Measurements from ENCODE around the gene GSG1L. TPM values are rescaled to one million over a fixed set of nuclear protein-coding genes. Genes with fewer than 3 reads are reported as not detected.

GSG1L gene
- total RNA-seq, 1 donor from 2014 or later = not detected

GRCh38 chr16:27843800-27844199 is 219.7 kb downstream of the GSG1L start:
- H3K4me3 Mint-ChIP-seq = no peak overlapping the region
- intact Hi-C loops (cut with micrococcal nuclease) = no loop called here
- H3K27ac Mint-ChIP-seq = no peak overlapping the region

GRCh38 chr16:27841911-27842310 is 221.6 kb downstream of the GSG1L start:
- Mint-ChIP-seq H3K27me3 (ENCODE audit: insufficient read depth) (peaks cover 7% of the 10 kb centered on the region), H3K4me1 (ENCODE audit: low read depth) (no peaks in the 10 kb centered on the region), H3K36me3 (ENCODE audit: low read depth) (no peaks in the 10 kb centered on the region), H3K4me3 (no peak overlapping the region), H3K27ac (no peak overlapping the region), H3K9me3 (no peaks in the 10 kb centered on the region)
- intact Hi-C loops (cut with micrococcal nuclease) = no loop called here
- no peak for DNase-seq (ENCODE audit: low spot score)

More at GRCh38 chr16:27843800-27844199, 219.7 kb downstream of the GSG1L start:
- Mint-ChIP-seq H3K9me3 (no peaks in the 10 kb centered on the region), H3K36me3 (ENCODE audit: low read depth) (no peaks in the 10 kb centered on the region), H3K4me1 (ENCODE audit: low read depth) (no peaks in the 10 kb centered on the region), H3K27me3 (ENCODE audit: insufficient read depth) (peaks cover 7% of the 10 kb centered on the region)
- DNase-seq (ENCODE audit: low spot score) = no peak

GRCh38 chr16:27841061-27841801 is 222.3 kb downstream of the GSG1L start:
- DNase-seq (ENCODE audit: low spot score) = no peak
- intact Hi-C loops (cut with micrococcal nuclease) = no loop called here
- Mint-ChIP-seq H3K9me3 (no peaks in the 10 kb centered on the region), H3K27ac (no peak overlapping the region), H3K27me3 (ENCODE audit: insufficient read depth) (peaks cover 7% of the 10 kb centered on the region), H3K36me3 (ENCODE audit: low read depth) (no peaks in the 10 kb centered on the region), H3K4me1 (ENCODE audit: low read depth) (no peaks in the 10 kb centered on the region), H3K4me3 (no peak overlapping the region)

GRCh38 chr16:27840311-27841060 is 223.0 kb downstream of the GSG1L start:
- H3K4me1 Mint-ChIP-seq (ENCODE audit: low read depth) = no peaks in the 10 kb centered on the region

GRCh38 chr16:27839419-27839818 is 224.1 kb downstream of the GSG1L start:
- Mint-ChIP-seq H3K4me3 (no peak overlapping the region), H3K27ac (no peak overlapping the region), H3K36me3 (ENCODE audit: low read depth) (no peaks in the 10 kb centered on the region), H3K4me1 (ENCODE audit: low read depth) (no peaks in the 10 kb centered on the region), H3K27me3 (ENCODE audit: insufficient read depth) (peaks cover 13% of the 10 kb centered on the region), H3K9me3 (no peaks in the 10 kb centered on the region)
- DNase-seq (ENCODE audit: low spot score) = no peak
- intact Hi-C loops (cut with micrococcal nuclease) = no loop called here

More at GRCh38 chr16:27840311-27841060, 223.0 kb downstream of the GSG1L start:
- no peak for DNase-seq (ENCODE audit: low spot score)
- no peak overlapping the region for H3K4me3 Mint-ChIP-seq
- H3K27ac Mint-ChIP-seq = no peak overlapping the region
- H3K36me3 Mint-ChIP-seq (ENCODE audit: low read depth) = no peaks in the 10 kb centered on the region
- H3K27me3 Mint-ChIP-seq (ENCODE audit: insufficient read depth) = peaks cover 7% of the 10 kb centered on the region
- intact Hi-C loops (cut with micrococcal nuclease) = no loop called here
- no peaks in the 10 kb centered on the region for H3K9me3 Mint-ChIP-seq

GRCh38 chr16:27838536-27839175 is 224.9 kb downstream of the GSG1L start:
- intact Hi-C loops (cut with micrococcal nuclease) = no loop called here
- H3K27ac Mint-ChIP-seq = no peak overlapping the region
- H3K27me3 Mint-ChIP-seq (ENCODE audit: insufficient read depth) = peaks cover 16% of the 10 kb centered on the region
- DNase-seq (ENCODE audit: low spot score) = no peak
- H3K4me3 Mint-ChIP-seq = no peak overlapping the region
- H3K4me1 Mint-ChIP-seq (ENCODE audit: low read depth) = no peaks in the 10 kb centered on the region
- H3K36me3 Mint-ChIP-seq (ENCODE audit: low read depth) = no peaks in the 10 kb centered on the region
- H3K9me3 Mint-ChIP-seq = no peaks in the 10 kb centered on the region

GRCh38 chr16:27829975-27830374 is 233.5 kb downstream of the GSG1L start:
- Mint-ChIP-seq H3K4me3 (no peak overlapping the region), H3K27me3 (ENCODE audit: insufficient read depth) (peaks cover 13% of the 10 kb centered on the region), H3K9me3 (peaks cover 19% of the 10 kb centered on the region), H3K36me3 (ENCODE audit: low read depth) (no peaks in the 10 kb centered on the region), H3K4me1 (ENCODE audit: low read depth) (no peaks in the 10 kb centered on the region), H3K27ac (no peak overlapping the region)
- DNase-seq (ENCODE audit: low spot score) = no peak
- intact Hi-C loops (cut with micrococcal nuclease) = no loop called here

- Mint-ChIP-seq H3K9me3 (peaks cover 19% of the 10 kb centered on the region), H3K36me3 (ENCODE audit: low read depth) (no peaks in the 10 kb centered on the region), H3K27ac (no peak overlapping the region), H3K4me1 (ENCODE audit: low read depth) (no peaks in the 10 kb centered on the region), H3K4me3 (no peak overlapping the region), H3K27me3 (ENCODE audit: insufficient read depth) (peaks cover 6% of the 10 kb centered on the region)
- intact Hi-C loops (cut with micrococcal nuclease) = no loop called here
- DNase-seq (ENCODE audit: low spot score) = no peak
These were observed 234.8 kb downstream of the GSG1L start for GRCh38 chr16:27828671-27829070.

- Mint-ChIP-seq H3K27ac (no peak overlapping the region), H3K27me3 (ENCODE audit: insufficient read depth) (peaks cover 5% of the 10 kb centered on the region), H3K36me3 (ENCODE audit: low read depth) (no peaks in the 10 kb centered on the region), H3K4me1 (ENCODE audit: low read depth) (no peaks in the 10 kb centered on the region), H3K9me3 (peaks cover 19% of the 10 kb centered on the region), H3K4me3 (no peak overlapping the region)
- intact Hi-C loops (cut with micrococcal nuclease) = no loop called here
- DNase-seq (ENCODE audit: low spot score) = no peak
These were observed 235.7 kb downstream of the GSG1L start for GRCh38 chr16:27827765-27828164.

GRCh38 chr16:27826893-27827289 is 236.6 kb downstream of the GSG1L start:
- peaks cover 19% of the 10 kb centered on the region for H3K9me3 Mint-ChIP-seq
- intact Hi-C loops (cut with micrococcal nuclease) = no loop called here
- H3K4me3 Mint-ChIP-seq = no peak overlapping the region
- DNase-seq (ENCODE audit: low spot score) = no peak
- no peaks in the 10 kb centered on the region for H3K4me1 Mint-ChIP-seq (ENCODE audit: low read depth)
- H3K27me3 Mint-ChIP-seq (ENCODE audit: insufficient read depth) = peaks cover under 1% of the 10 kb centered on the region
- H3K36me3 Mint-ChIP-seq (ENCODE audit: low read depth) = no peaks in the 10 kb centered on the region
- H3K27ac Mint-ChIP-seq = no peak overlapping the region

GRCh38 chr16:27826081-27826892 is 237.2 kb downstream of the GSG1L start:
- Mint-ChIP-seq H3K4me3 (no peak overlapping the region), H3K27ac (no peak overlapping the region), H3K4me1 (ENCODE audit: low read depth) (no peaks in the 10 kb centered on the region), H3K27me3 (ENCODE audit: insufficient read depth) (no peaks in the 10 kb centered on the region), H3K36me3 (ENCODE audit: low read depth) (no peaks in the 10 kb centered on the region), H3K9me3 (peaks cover 19% of the 10 kb centered on the region)
- intact Hi-C loops (cut with micrococcal nuclease) = no loop called here
- DNase-seq (ENCODE audit: low spot score) = no peak

GRCh38 chr16:27824786-27825185 is 238.7 kb downstream of the GSG1L start:
- no peaks in the 10 kb centered on the region for H3K4me1 Mint-ChIP-seq (ENCODE audit: low read depth)
- H3K27ac Mint-ChIP-seq = no peak overlapping the region
- H3K4me3 Mint-ChIP-seq = no peak overlapping the region
- H3K27me3 Mint-ChIP-seq (ENCODE audit: insufficient read depth) = no peaks in the 10 kb centered on the region
- H3K9me3 Mint-ChIP-seq = peaks cover 8% of the 10 kb centered on the region
- no peak for DNase-seq (ENCODE audit: low spot score)
- intact Hi-C loops (cut with micrococcal nuclease) = no loop called here
- H3K36me3 Mint-ChIP-seq (ENCODE audit: low read depth) = no peaks in the 10 kb centered on the region

All from activated T-helper 1 cell treated with anti-CD3 and anti-CD28 coated beads, Interleukin-12 subunit alpha, Interleukin-12 subunit beta, Interleukin-2, Interleukin-4 antibody, amounts not matched to agents 30 ng/mL and 10 ng/mL and 1 ng/mL, durations not matched to agents 14 hours and 24 hours and 36 hours (primary cell).